NCI-H2029 treated with DMSO at 0.1 percent for 48 hours (cell line): ENCODE measurements around the gene MS4A18.
"Not testable (repeated sequence)": the region's sequence is repeated elsewhere in the genome, so short reads cannot be mapped to it uniquely, and the experiment has no call there.

Experiments used
- DNase-seq: peaks from one replicate; lab custom pipeline; 2025; lab: John Stamatoyannopoulos, UW

Gene MS4A18

DNA sequence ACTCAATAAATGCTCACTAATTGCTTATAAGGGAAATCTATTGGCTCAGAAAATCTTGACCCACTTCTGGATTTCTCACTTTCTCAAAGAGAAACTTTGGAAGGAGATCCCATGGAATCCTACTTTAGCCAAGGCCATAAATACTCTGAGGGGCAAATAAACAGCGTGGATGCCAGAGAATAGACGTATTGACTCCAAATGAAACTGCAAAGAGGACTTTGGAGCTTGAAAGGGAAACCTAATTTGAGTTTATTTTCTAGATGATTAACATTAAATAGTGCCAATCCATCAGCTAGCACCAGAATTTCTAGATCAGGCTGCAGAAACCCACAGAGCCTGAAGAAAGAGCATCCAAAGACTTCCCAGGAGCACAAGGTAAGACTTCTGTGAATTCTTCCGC, at the start of gene MS4A18:
TSS of gene MS4A18 (plus strand) at position 301 of the 400 bp plus-strand sequence.
- no peak for DNase-seq

- DNase-seq: not testable (repeated sequence)
Observed at GRCh38 chr11:60678231-60678630, 46.3 kb upstream of the MS4A18 start.

DNA sequence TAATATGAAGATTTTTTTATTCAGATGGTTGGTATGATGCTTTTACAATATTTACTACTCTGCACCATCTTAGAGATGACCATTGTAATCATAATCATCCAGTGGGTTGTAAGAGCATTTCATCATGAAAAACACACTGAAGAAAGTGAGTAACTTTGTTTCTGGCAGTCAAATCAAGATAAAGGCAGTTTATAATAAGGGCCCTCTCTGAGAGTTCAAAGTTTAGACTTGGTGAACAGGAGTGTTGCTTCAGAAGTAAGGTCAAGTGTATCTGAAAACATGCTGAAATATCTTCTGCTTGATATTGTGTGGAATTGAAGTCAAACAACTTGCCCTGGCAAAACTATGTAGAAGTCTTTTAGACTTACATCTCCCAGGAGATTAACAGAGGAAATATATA, 44.6 kb upstream of the MS4A18 start:
- no peak for DNase-seq

GRCh38 chr11:60680455-60681119, 43.9 kb upstream of the MS4A18 start:
- DNase-seq: no peak

DNA sequence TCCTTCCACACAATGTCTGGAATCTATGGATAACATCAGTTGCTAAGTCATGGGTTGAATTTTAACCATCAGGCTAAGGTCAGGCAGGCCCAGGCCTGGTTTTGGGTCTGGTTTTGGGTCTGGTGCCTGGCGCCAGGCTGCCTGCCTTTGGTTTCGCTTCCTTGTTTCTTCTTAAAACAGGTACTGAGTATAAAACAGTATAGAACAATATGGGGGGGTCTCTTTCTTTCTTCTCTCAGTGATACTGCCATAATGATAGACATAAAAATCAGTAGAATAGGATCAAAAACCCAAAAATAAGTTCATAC, 40.0 kb upstream of the MS4A18 start:
- DNase-seq: not testable (repeated sequence)

DNA sequence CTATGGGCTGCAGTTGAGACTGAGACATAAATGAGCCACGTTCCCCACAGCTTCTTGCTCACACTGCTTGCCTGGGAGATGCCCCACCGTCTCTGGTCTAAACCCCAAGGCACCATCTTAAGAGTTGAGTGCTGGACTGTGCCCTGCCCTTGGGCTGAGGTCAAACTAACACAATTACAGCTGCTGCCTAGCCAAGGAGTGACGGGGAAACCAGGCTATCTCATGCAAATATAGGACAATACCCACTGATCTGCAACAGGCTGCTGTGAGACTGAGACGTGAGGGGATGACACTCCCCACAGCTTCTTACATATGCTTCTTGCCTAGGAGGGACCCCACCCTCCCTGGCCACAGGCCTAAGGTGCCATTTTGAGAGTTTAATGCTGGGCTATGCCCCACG, 32.9 kb upstream of the MS4A18 start:
- no peak for DNase-seq

DNA sequence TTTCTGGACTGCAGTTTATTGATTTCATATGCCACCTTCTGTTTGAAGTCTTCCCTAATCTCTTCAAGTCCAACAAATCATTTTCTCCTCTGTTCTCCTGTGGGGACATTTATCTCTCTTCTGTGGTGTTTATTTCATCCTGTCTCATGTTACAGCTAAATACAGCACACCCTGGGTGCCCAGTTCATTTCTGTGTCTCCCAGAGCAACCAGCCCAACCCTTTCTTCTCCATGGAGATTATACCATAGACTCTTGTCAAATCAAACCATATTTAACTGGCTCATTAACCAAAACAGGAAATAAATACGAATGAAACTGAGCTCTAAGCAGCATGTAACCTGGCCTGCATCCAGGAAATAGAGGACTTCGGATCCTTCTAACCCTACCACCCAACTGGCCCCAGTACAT, 25.2 kb upstream of the MS4A18 start, which contains the start of gene MS4A8:
TSS of gene MS4A8 (plus strand) at position 329 of the 408 bp plus-strand sequence. CDS start 1,249 bp downstream, outside the sequence.
- peak; percentile 97 for DNase-seq

- DNase-seq: no peak
Observed at GRCh38 chr11:60699936-60700335, 24.6 kb upstream of the MS4A18 start.

DNA sequence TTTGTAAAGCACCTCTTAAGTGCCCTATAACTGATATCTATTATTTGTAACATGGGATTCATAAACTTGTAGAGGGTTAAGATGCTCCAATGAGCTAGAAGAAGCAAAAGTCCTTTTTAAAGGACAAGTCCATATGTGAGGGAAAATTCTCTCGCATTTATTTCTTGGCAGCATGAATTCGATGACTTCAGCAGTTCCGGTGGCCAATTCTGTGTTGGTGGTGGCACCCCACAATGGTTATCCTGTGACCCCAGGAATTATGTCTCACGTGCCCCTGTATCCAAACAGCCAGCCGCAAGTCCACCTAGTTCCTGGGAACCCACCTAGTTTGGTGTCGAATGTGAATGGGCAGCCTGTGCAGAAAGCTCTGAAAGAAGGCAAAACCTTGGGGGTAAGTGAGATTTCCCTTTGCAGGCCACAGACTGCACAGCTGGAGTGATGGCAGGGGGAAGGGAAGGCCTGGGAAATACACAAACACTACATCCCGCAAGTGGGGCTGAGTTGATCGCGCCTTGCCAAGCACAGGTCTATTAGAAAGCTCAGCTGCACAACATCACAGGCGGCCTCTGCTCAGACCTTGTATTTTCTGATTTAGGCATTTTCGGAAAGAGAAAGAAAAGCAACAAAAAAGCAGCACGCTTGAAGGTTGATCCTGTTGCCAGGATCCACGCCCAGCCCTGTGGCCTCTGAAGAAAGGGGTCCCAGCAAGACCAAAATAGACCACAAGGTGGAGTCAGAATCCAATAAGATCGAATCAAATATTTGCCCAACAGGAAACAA, 23.6 kb upstream of the MS4A18 start:
- DNase-seq: peak; percentile 74

DNA sequence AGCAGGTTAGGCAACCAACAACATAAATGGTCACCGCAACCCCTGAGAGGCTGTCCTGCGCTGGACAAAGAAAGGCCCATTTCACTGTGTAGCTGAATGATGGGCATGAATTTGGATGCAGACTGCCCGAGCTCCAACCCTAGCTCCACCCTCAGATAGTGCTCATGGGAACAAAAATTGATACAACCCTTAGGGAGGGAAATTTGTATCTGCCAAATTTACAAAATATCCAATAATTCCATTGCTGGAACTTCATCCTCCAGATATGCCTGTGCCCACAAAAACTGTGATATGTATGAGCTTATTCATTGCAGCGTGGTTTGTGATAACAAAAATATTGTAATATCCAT, 23.1 kb upstream of the MS4A18 start:
- no peak for DNase-seq

- no peak for DNase-seq
Observed at GRCh38 chr11:60703374-60703773, 21.1 kb upstream of the MS4A18 start.

DNA sequence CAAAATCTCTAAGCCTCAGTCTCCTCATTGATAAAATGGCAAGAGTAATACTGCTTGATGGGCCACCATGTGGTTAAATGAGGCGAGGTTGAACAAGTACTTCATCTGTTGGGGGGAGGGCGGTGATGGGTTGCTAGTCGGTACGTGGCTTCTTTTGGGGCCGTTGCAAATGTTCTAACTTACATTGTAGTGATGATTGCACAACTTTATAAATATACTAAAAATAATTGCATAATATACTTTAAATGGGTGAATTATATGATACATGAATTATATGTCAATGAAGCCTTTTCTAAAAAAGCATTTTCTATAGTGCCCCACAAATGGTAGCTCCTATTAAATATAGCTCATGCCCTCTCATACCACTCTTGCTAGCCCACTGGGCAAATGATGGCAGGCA, 18.6 kb upstream of the MS4A18 start:
- DNase-seq: no peak

- no peak for DNase-seq
Observed at GRCh38 chr11:60706931-60707330, 17.6 kb upstream of the MS4A18 start.

DNA sequence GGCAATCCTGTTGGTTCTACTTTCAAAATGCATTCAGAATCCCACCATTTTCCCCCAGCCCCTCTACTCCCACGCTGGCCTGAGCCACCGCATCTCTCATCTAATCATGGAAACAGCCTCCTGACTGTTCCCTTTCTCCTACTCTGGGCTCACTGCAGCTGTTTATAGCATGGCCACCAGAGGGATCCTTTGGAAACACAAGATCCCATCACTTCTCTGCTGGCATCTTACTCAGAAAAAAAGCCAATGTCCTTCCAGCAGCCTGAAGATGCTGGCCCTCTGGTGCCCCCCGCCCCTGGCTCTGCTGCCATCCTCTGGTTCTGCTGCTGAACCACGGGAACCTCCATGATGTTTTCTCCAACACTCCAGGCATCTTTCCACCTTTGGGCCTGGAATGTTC, 14.0 kb upstream of the MS4A18 start:
- DNase-seq: no peak

DNA sequence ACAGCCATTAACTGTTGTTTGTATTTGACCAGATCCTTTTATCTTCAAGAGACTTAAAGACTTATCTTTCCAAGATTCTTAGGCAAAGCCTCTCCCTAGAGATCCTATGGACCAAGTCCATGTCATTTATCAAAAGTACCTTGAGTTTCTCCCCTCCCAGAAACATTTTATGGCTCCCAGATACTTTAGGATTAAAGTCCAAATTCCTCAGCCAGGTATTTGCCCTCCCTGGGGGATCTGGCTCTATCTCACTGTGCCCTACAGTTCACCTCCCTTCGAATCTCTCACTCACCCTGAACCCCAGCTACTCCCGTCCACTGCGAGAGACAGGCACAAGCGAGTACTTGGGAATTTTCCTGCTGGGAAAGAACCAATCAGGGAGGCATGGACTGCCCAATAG, 13.2 kb upstream of the MS4A18 start:
- no peak for DNase-seq

DNA sequence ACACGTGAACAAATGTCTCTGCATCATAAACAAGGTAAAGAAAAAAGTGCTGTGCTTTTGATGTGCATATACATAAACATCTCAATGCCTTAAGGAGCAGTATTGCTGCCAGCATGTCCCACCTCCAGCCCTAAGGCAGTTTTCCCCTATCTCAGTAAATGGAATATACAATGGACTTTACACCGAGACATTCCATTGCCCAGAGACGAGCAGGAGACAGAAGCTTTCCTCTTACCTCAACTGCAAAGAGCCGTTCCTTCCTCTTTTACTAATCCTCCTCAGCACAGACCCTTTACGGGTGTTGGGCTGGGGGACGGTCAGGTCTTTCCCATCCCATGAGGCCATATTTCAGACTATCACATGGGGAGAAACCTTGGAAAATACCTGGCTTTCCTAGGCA, 11.1 kb upstream of the MS4A18 start:
- DNase-seq: not testable (repeated sequence)

DNA sequence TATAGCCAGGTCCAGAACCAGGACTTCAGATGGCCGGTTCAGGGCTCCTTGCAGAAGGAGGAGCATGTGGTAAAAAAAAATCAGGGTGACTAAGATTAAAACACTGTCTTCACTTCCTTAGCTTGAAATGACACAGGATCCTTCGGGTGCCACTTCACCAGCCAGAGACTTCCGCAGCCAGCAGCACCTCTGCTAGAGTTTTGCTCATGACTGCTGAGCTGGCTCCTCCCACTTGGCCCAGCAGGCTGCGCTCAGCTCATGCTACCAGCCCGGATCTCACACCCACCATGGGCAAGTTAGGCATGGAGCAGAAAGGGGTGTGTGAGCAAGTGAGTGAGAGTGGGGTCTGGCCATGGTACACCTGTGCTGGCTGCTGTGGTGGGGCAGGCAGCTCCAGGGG, 6.6 kb upstream of the MS4A18 start:
- no peak for DNase-seq

DNA sequence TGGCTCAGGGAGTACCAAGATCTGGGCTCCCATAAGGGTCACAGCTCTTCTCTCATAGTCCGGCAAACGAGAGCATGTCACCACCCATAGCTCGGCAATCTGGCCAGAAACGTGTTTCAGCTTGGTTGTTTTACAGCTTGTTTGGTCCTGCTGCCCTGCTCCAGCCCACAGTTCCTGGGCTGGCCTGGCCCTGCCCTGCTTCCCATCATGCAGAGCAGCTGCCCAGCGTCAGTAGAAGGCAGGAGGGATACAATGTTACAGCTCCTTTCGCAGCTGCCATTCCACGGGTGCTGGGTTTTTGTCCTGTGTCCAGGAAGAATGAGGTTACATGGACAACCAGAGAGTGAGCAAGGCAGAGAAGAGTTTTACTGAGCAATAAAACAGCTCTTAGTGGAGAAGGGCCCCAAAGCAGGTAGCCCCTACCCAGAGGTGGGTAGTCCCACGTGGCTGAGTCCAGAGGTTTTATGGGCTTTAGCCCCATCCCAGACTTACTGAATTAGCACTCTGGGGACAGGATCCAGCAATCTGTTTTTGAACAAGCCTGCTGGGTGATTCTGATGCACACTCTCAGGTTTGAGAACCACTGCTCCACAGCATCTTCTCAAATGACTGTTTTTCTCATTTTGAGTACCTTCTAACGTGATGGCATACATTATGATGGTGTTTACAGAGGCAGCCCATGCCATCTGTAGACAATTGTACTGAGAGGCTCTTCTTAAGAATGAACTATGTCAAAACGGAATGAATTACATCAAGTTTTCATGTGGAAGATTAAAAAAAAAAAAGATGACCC, 5.8 kb upstream of the MS4A18 start:
- DNase-seq: no peak

DNA sequence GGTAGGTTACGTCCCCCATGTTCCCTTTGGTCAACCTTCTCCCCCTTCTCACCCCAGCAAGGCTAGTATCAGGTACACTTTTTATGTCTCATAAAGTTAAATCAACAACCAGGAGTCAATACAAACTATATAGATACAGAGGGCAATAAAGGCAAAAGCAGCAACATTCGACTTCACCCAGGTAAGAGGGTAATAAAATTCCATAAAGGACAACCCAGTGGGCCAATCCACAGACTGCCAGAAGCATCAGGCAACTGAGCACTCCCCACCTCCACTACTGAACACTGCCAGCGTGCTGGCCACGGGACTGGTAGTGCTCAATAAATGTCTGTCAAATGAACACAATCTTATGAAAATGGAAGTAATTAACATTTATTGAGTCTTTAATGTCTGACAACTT, 5.1 kb upstream of the MS4A18 start:
- DNase-seq: no peak

- DNase-seq: no peak
Observed at GRCh38 chr11:60720460-60720859, 4.1 kb upstream of the MS4A18 start.

GRCh38 chr11:60725592-60725991, 1.1 kb downstream of the MS4A18 start:
- no peak for DNase-seq

GRCh38 chr11:60731586-60731985, 7.1 kb downstream of the MS4A18 start:
- no peak for DNase-seq

- no peak for DNase-seq
Observed at GRCh38 chr11:60734279-60734678, 9.8 kb downstream of the MS4A18 start.
